Measurements from ENCODE around the gene SH2D3C. TPM values are rescaled to one million over a fixed set of nuclear protein-coding genes. Genes with fewer than 3 reads are reported as not detected.

The SH2D3C gene
- total RNA-seq, 1 donor from 2014 or later = 7.1 TPM

DNA sequence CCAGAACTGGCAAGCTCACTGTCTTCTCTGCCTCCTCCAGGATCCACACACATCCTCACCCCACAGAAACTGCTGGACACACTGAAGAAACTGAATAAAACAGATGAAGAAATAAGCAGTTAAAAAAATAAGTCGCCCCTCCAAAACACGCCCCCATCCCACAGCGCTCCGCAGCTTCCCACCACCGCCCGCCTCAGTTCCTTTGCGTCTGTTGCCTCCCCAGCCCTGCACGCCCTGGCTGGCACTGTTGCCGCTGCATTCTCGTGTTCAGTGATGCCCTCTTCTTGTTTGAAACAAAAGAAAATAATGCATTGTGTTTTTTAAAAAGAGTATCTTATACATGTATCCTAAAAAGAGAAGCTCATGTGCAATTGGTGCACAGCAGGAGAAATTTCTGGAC is 87.7 kb downstream of the SH2D3C start:
- H3K4me1 Mint-ChIP-seq (ENCODE audit: unreplicated experiment) = peaks cover 25% of the 10 kb centered on the region
- no peak for DNase-seq (ENCODE audit: extremely low spot score, unreplicated experiment)
- H3K36me3 Mint-ChIP-seq = peaks cover 18% of the 10 kb centered on the region
- no peak overlapping the region for H3K27ac Mint-ChIP-seq
- no peaks in the 10 kb centered on the region for H3K9me3 Mint-ChIP-seq
- no peak overlapping the region for H3K4me3 Mint-ChIP-seq
- TF ChIP-seq, protein P1, sequence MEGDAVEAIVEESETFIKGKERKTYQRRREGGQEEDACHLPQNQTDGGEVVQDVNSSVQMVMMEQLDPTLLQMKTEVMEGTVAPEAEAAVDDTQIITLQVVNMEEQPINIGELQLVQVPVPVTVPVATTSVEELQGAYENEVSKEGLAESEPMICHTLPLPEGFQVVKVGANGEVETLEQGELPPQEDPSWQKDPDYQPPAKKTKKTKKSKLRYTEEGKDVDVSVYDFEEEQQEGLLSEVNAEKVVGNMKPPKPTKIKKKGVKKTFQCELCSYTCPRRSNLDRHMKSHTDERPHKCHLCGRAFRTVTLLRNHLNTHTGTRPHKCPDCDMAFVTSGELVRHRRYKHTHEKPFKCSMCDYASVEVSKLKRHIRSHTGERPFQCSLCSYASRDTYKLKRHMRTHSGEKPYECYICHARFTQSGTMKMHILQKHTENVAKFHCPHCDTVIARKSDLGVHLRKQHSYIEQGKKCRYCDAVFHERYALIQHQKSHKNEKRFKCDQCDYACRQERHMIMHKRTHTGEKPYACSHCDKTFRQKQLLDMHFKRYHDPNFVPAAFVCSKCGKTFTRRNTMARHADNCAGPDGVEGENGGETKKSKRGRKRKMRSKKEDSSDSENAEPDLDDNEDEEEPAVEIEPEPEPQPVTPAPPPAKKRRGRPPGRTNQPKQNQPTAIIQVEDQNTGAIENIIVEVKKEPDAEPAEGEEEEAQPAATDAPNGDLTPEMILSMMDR (conservative IDR thresholded peaks at IDR 0.05) = no peak
- H3K27me3 Mint-ChIP-seq = no peaks in the 10 kb centered on the region

DNA sequence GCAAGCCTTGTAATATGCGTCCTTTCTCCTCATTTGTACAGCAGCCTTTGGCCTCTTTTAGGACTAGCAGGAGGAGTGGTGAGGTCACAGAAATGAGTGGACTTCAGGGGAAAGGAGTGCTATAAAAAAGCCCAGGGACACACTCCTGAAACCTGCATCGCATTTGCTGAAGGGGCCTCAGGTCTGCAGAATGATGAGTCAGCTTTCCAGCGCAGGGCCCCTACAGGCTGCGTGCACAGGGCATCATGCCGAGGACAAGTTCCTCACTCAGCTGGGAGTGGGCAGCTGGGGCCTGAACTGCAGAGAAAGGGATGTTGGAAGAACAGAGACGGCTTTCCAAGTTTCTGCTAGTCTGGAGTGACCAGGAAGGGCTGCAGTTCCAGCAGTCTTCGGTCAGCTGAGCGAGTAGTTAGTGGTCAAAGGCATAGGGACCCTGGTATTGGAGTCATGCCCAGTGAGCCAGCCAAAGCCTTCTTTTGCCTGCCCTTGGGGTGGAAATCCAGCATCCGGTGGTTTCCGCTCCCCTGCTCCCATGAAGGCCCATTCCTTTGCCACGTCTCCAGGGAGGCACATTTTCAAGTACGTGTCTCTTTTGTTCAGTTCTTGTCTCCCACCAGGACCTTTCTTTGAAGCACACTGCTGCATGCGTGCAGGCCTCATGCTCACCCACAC is 89.0 kb downstream of the SH2D3C start:
- H3K4me1 Mint-ChIP-seq (ENCODE audit: unreplicated experiment) = peaks cover 14% of the 10 kb centered on the region
- TF ChIP-seq, protein P1 (conservative IDR thresholded peaks at IDR 0.05) = no peak
- DNase-seq (ENCODE audit: extremely low spot score, unreplicated experiment) = no peak
- H3K27me3 Mint-ChIP-seq = no peaks in the 10 kb centered on the region
- no peak overlapping the region for H3K4me3 Mint-ChIP-seq
- H3K27ac Mint-ChIP-seq = no peak overlapping the region
- H3K36me3 Mint-ChIP-seq = peaks cover 18% of the 10 kb centered on the region
- no peaks in the 10 kb centered on the region for H3K9me3 Mint-ChIP-seq

Small RNA genes within 50 kb of the gene (microRNA-seq; reads per million reads assigned to microRNA genes)
- gene MIR2861 (not detected), gene MIR3960 (not detected)

Other genes starting within 250 kb of the SH2D3C start
- 43.1 and 48.8 TPM in 2 replicates for gene STXBP1, start 166.4 kb downstream of the SH2D3C start, total RNA-seq (ENCODE audit: low replicate concordance)
- 0.26 and 8.0 TPM in 2 replicates for gene CFAP157, start 71.7 kb downstream of the SH2D3C start, total RNA-seq (ENCODE audit: low replicate concordance)
- 12.0 and 13.9 TPM in 2 replicates for gene PTRH1, start 63.0 kb downstream of the SH2D3C start, total RNA-seq (ENCODE audit: low replicate concordance)
- gene TTC16, start 62.6 kb downstream of the SH2D3C start, total RNA-seq (ENCODE audit: low replicate concordance) = 0.10 TPM in 1 of 2 replicates, not detected in the other
- gene TOR2A, start 43.4 kb downstream of the SH2D3C start, total RNA-seq (ENCODE audit: low replicate concordance) = 21.5 and 21.9 TPM in 2 replicates
- gene CDK9, start 7.4 kb upstream of the SH2D3C start, total RNA-seq (ENCODE audit: low replicate concordance) = 65.8 and 77.3 TPM in 2 replicates
- gene FPGS, start 24.2 kb upstream of the SH2D3C start, total RNA-seq (ENCODE audit: low replicate concordance) = 18.7 and 42.4 TPM in 2 replicates
- 0.86 and 1.6 TPM in 2 replicates for gene ENG, start 76.0 kb upstream of the SH2D3C start, total RNA-seq (ENCODE audit: low replicate concordance)
- gene AK1, start 99.0 kb upstream of the SH2D3C start, total RNA-seq (ENCODE audit: low replicate concordance) = 35.2 and 59.8 TPM in 2 replicates
- gene ST6GALNAC6, start 120.9 kb upstream of the SH2D3C start, total RNA-seq (ENCODE audit: low replicate concordance) = 19.8 and 32.6 TPM in 2 replicates
- 11.9 and 17.5 TPM in 2 replicates for gene ST6GALNAC4, start 138.4 kb upstream of the SH2D3C start, total RNA-seq (ENCODE audit: low replicate concordance)
- 5.8 and 9.4 TPM in 2 replicates for gene PIP5KL1, start 152.1 kb upstream of the SH2D3C start, total RNA-seq (ENCODE audit: low replicate concordance)
- gene DPM2, start 159.2 kb upstream of the SH2D3C start, total RNA-seq (ENCODE audit: low replicate concordance) = 41.6 and 56.3 TPM in 2 replicates
- gene EEIG1, start 202.3 kb upstream of the SH2D3C start, total RNA-seq (ENCODE audit: low replicate concordance) = 61.1 and 74.8 TPM in 2 replicates